ENCODE data around the gene RPP14.

RPP14 gene

GRCh38 chr3:58358808-58359207 is 52.8 kb downstream of the RPP14 start:
- no peak for DNase-seq

- DNase-seq, result no peak
Observed at GRCh38 chr3:58359621-58360020, 53.6 kb downstream of the RPP14 start.

GRCh38 chr3:58361866-58362265 is 55.8 kb downstream of the RPP14 start:
- no peak for DNase-seq

GRCh38 chr3:58366699-58367098 is 60.7 kb downstream of the RPP14 start:
- peak; percentile 74 for DNase-seq

- no peak for DNase-seq
Observed at GRCh38 chr3:58369038-58369437, 63.0 kb downstream of the RPP14 start.

Measured in hematopoietic multipotent progenitor cell treated with erythropoietin and hydrocortisone succinate and interleukin-3 and kit ligand, for 8 days (in vitro differentiated cells).